ENCODE data around the gene HAUS1. TPM values are rescaled to one million over a fixed set of nuclear protein-coding genes. Genes with fewer than 3 reads are reported as not detected.

The HAUS1 gene
- total and polyA plus RNA-seq, 2 donors (not counting 3 experiments of a cell fraction or from before 2014, with no cell fraction given), result 29.4 to 57.1 TPM

- intact Hi-C loops (cut with micrococcal nuclease) (loop anchor here (5.0 kb wide), 1 partner anchor 148 kb away; no protein-coding TSS in a partner anchor), dilution Hi-C loops (cut with MboI; ENCODE audit: extremely low pct_ligation_motif_present, low sequenced_read_pairs) (no loop called here)
- no peak overlapping the region for H3K9ac ChIP-seq (replicated peaks; ENCODE audit: extremely low read depth, insufficient read depth, low read length)
- H3K4me2 ChIP-seq (ENCODE audit: insufficient read depth, low read length), result no peak overlapping the region
- no peaks in the 10 kb centered on the region for H3K36me3 ChIP-seq (ENCODE audit: control insufficient read depth in 2 of 2, extremely low read depth in 1 of 2, insufficient read depth in 2 of 2, low read length in 2 of 2)
- H3K27me3 ChIP-seq (ENCODE audit: control insufficient read depth in 2 of 2, insufficient read depth in 2 of 2, low read length in 2 of 2), result no peaks in the 10 kb centered on the region
- H2AFZ ChIP-seq (ENCODE audit: low read depth, low read length), result no peak overlapping the region
- H3K27ac ChIP-seq (ENCODE audit: insufficient read depth, low read depth, low read length), result no peak overlapping the region
- no peak for TF ChIP-seq FOS (IDR thresholded peaks at IDR 0.05; ENCODE audit: borderline replicate concordance, insufficient read depth, low read length)
- TF ChIP-seq MAX (IDR thresholded peaks at IDR 0.05; ENCODE audit: insufficient read depth, insufficient read length), result no peak
- TF ChIP-seq POLR2AphosphoS5 (IDR thresholded peaks at IDR 0.05; ENCODE audit: insufficient read depth, low read depth, low read length), result no peak
- no peak for TF ChIP-seq CTCF (IDR thresholded peaks at IDR 0.05; ENCODE audit: extremely low read depth in 1 of 2, insufficient read depth in 1 of 2, low read depth in 1 of 2, low read length in 2 of 2)
- no peak for TF ChIP-seq JUN (IDR thresholded peaks at IDR 0.05; ENCODE audit: borderline replicate concordance, insufficient read depth, insufficient read length, low read depth)
- TF ChIP-seq POLR2A (IDR thresholded peaks at IDR 0.05; ENCODE audit: low read depth, low read length), result no peak
- TF ChIP-seq GATA2 (IDR thresholded peaks at IDR 0.05; ENCODE audit: insufficient read depth, insufficient read length, low read depth, low read length), result no peak
- no peak for TF ChIP-seq MYC (IDR thresholded peaks at IDR 0.05; ENCODE audit: low read depth, low read length)
- TF ChIP-seq EZH2 (IDR thresholded peaks at IDR 0.05; ENCODE audit: borderline replicate concordance, low read depth, low read length, severe bottlenecking), result no peak
- H3K79me2 ChIP-seq (ENCODE audit: control insufficient read depth, insufficient read depth, low read length), result no peaks in the 10 kb centered on the region
- DNase-seq (ENCODE audit: low read depth, low spot score), result no peak
- no peak for FAIRE-seq
- no peaks in the 10 kb centered on the region for H3K9me3 ChIP-seq (replicated peaks; ENCODE audit: control insufficient read depth, insufficient read depth, low read length)
- POLR2A ChIA-PET, result no interaction called here
- no peaks in the 10 kb centered on the region for H4K20me1 ChIP-seq (replicated peaks; ENCODE audit: control insufficient read depth, extremely low read depth, insufficient read depth, low read length)
- peaks cover 9% of the 10 kb centered on the region for H3K4me1 ChIP-seq (ENCODE audit: control insufficient read depth, extremely low read depth, insufficient read depth, low read length)
- H3K9me1 ChIP-seq (replicated peaks; ENCODE audit: control insufficient read depth, extremely low read depth, insufficient read depth, low read length), result no peaks in the 10 kb centered on the region
- CTCF ChIA-PET, result interaction anchor here (1.0 to 1.6 kb wide), 2 partner anchors 9 to 190 kb away, joined by 4 to 7 read pairs; no protein-coding TSS in a partner anchor
- no TSS peak for BruUV-seq (replicated peaks)
- H3K4me3 ChIP-seq (replicated peaks in 1 of 3; ENCODE audit: insufficient read depth in 1 of 3, low read depth in 1 of 3, low read length in 3 of 3), result no peak overlapping the region
Observed at GRCh38 chr18:46070232-46070631, 34.0 kb upstream of the HAUS1 start.

Data from endothelial cell of umbilical vein (primary cell).